ENCODE results near the gene ALS2CL.
"Not testable (repeated sequence)": the region's sequence is repeated elsewhere in the genome, so short reads cannot be mapped to it uniquely, and the experiment has no call there.

The ALS2CL gene

GRCh38 chr3:46704346-46704745, 10.9 kb upstream of the ALS2CL start:
- not testable (repeated sequence) for DNase-seq (ENCODE audit: low spot score)

DNA sequence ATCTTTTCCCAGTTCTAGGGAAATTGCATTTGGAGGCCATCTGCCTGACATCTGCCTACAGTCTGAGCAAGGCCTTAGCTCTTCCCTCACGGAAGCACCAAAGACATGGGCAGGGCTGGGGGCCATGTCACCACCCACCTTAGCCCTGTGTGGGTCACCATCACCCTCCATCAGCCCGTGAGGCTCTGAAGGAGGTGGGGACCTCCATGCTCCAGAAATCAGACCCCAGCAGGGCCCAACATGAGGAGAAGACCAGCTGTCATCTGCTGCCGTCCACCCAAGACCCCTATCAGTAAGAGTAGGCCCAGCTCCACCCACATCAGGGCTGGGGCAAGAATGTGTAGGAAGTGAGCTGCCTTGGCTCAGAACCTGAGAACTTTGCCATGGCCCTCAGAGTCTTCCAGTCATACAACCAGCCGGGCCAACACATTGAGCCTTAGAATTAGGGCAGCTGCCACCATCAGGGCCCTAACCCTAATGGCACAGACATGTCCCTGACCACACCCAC, 9.6 kb upstream of the ALS2CL start:
- DNase-seq (ENCODE audit: low spot score) = no peak

DNA sequence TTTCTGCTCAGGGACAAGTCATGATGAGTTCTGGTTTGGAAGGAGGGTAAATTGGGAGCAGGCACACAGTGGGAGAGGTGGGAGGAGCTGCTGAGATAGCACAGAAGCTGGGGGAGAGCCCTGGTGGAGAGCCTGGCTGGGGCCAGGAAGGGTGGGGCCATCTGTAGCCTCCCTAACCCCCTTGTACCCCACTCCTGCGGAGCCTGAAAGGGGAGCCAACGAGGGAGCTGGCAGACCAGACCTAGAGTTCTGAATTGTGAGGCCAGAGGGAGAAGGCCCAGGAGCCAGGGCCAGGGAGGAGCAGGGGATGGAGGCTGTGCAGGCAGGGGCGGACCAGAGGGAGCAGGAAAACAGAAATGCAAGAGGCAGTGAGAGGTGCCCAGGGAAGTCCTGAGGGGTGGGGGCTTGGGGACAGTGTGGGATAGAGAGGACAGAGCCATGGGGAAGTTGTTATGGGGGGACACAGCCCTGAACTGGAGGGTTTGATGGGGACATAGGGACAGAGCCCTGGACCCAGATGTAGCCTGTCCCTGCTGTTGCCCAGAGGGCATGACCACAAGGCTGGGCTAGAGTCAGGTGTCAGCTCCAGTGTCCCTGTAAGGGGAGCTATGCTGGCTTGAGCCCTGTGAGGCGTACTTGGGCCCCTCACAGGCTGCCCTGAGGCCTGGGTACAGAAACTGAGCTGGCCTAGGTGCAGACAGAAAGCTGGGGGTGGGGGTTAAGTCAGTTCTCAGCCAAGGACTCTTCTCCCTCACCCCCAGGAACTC, 8.9 kb upstream of the ALS2CL start:
- DNase-seq (ENCODE audit: low spot score) = no peak

DNA sequence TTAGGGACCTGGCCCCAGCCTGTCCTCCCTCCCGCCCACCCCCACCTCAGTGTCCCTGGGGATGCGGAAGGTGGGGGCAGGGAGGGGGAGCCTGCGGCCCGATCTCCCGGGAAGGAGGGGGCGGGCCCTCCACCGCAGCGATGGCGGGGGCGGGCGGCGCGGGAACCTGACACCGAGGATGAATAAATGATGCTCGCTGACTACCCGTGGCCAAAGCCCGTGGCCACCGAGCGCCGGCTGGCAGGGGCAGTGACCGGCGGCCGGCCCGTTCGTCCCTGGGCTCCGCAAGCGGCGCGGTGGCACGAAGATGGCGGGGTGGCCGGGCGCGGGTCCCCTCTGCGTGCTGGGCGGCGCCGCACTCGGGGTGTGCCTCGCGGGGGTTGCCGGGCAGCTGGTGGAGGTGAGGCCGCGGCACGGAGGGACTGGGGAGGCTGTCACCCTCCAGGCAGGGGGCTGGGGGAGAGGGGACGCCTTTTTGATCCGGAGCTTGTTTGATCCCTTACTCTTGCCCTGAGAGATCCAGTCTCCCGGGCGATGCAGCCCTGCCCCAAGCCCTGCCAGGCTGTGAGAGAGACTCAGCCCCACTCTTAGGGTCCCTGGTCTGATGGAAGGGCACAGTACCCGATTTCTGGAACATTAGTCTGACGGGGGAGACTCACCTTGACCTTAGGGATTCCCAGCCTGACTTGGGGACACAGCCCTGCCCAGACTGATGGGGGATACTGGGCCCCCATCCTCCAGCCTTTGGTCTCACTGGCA, 7.9 kb upstream of the ALS2CL start, which contains the start of gene TMIE:
Gene TMIE, plus strand, starts transcription at position 212 of the 759 bp plus-strand sequence. Its CDS starts 96 bp downstream, at position 308.
- no peak for DNase-seq (ENCODE audit: low spot score)

DNA sequence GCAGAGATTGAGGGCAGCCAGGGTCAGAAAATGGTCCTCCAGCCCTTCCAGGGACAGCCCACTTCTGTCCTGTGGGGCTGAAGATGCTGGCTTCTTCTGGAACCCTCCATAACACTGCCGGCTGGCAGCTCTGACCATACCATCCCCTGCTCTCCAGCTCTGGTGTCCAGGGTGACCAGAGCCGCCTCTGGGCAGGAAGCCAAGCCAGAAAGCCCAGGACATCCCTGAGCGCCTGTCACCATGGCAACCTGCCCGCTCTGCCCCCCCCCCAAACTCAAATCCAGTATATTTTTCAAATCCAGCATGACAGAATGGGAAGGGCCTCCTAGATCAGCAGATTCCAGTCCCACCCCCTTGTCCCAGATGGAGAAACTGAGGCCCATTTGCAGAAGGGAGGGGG, 7.3 kb upstream of the ALS2CL start:
- DNase-seq (ENCODE audit: low spot score) = peak; percentile 51

DNA sequence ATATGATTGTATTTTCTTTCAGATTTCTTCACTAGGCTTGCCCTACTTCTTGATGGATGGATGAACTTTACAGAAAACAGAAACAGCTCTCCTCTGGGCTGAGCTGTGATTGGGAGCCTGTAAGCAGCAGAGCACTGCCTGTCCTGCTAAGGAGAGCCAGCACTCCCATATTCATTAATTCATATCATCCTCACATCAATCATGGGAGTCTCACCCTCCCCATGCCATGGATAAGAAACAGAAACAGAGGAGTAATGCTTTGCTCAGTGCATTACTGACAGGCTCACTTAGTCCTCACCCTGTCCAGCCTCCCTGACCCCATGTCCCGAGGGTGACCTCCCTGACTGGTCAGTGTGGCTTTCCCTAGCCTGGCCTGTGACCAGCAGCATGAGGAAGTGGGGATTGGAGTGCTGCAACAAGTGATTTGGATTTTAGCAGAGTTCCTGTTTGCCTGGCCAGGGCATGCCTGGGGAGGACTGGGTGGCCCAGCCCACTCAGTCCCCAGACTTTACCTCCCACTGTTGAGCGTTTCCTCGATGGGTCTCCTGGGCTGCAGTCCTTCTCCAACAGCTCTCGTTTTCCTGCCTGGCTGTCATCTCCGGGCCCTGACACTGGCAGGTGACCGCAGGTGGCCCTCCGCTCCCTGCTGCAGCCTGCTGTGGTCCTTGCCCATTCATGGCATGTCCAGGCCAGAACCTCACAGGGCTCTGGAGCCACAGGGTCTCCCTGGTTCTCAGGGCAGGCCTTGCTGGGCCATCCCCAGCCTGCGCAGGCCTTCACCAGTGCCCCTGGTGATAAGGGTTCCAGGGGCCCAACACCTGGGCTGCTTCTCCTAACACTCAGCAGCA, 6.4 kb upstream of the ALS2CL start:
- peak; percentile 41 for DNase-seq (ENCODE audit: low spot score)

- no peak for DNase-seq (ENCODE audit: low spot score)
Measured at GRCh38 chr3:46695962-46696894, 2.7 kb upstream of the ALS2CL start.

DNA sequence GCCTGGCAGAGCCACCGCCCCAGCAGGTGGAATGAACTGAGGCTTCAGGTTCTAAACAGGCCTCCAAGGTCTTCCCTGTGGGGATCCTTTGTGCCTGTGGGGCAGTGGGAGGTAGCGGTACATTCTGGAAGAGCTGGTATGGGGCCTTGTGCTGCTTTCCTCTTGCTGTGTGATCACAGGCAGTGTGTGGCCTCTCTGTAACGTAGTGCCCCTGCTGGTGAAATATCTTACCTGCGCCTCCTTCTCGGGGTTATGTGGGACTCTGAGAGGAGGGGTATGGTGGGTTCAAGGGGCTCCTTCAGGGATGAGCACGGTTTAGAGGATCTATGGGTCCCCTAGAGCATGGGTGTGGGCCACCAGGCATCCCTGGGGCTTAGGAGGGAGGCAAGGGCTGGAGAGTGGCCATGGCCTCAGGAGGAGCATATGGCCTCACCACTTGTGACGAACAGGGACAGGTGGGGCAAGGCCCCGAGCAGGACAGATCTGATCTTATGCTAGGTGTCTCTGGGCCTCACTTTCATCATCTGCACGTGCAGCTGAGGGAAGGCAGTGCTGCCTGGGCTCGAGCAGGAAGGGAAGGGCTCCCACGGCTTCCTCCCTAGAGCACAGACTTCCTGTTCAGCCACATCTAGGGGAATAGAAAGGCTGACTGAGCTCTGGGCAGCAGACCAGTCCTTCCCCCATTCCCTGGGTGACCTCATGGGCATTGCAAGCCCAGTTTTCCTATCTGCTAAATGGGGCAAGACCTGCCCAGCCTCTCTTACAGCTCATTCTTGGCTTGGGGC, 1.9 kb upstream of the ALS2CL start:
- peak; percentile 26 for DNase-seq (ENCODE audit: low spot score)

GRCh38 chr3:46694520-46694919, 1.0 kb upstream of the ALS2CL start:
- no peak for DNase-seq (ENCODE audit: low spot score)

DNA sequence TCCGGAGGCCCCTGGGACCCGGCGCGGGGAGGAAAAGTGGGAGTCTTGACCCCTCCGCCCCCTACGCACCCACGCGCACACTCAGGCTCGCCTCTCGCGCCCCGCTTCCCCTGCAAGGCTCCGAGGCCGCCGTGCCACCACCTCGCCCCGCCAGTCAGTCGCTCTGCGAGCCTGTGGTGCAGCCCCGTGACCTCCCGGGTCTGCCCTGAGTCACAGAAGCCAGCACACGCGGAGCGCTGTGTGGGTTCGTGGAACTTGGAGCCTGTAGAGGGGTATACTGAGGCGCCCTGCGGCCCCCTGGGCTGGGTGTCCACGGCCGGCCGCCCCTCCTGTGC, 380 bp upstream of the ALS2CL start:
- no peak for DNase-seq (ENCODE audit: low spot score)

- DNase-seq (ENCODE audit: low spot score) = no peak
Measured at GRCh38 chr3:46692566-46692990, 901 bp downstream of the ALS2CL start.

GRCh38 chr3:46690798-46691197, 2.7 kb downstream of the ALS2CL start:
- no peak for DNase-seq (ENCODE audit: low spot score)

DNA sequence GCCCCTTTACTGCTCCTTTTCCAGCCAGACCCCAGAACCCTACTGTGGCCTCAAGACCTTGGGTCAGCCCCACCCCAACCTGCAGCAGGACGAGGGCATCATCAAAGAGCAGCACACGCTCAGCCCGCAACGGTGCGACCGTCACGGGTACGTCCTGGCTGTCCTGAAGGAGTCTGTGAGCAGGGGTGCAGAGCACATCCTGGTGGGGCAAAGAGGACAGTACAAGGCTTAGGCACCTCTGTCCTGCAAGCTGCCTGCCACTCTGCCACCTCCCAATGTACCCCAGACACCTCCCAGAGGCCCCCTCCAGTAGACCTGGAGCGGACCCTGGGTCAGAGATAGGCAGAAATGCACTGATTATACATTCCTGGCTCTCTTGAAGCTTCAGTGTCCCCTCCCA, 8.0 kb downstream of the ALS2CL start:
- no peak for DNase-seq (ENCODE audit: low spot score)

DNA sequence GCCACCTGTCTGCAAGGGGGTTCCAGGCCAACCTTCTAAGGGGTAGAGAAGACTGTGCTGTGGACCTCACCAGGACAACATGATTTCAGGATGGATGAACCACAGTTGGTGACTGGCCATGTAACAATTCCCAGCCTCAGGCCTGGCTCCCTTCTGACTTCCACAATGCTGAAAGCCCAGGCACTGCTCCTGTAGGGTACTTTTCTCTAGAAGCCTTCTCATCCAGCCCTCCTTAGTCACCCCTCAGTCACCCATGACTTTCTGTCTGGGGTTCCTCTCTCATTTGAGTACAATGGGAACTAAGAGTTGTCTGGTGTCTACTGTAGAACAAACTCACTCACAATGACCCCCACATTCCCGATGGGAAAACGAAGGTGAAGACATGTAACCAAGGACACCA, 8.6 kb downstream of the ALS2CL start:
- no peak for DNase-seq (ENCODE audit: low spot score)

DNA sequence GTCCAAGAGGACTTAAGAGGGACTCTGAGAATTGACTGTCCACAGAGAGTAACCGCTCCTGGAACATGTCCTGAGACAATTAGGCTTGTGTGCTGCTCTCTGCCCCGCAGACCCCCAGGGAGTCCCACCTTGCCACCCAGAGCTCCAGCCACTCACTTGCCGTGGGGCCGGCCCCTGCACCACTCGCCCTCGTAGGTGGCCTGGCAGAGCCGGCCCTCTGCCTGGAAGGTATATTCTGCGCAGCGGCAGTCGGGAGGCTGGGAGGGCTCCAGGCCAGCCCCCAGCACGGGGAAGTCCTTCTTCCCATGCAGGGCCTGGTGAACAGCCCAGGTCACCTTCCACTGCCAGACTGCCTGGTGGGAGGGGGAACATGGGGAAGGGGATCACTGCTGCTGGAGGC, 10.5 kb downstream of the ALS2CL start:
- DNase-seq (ENCODE audit: low spot score) = no peak

GRCh38 chr3:46681856-46682540, 11.5 kb downstream of the ALS2CL start:
- DNase-seq (ENCODE audit: low spot score) = no peak

GRCh38 chr3:46681387-46681786, 12.1 kb downstream of the ALS2CL start:
- DNase-seq (ENCODE audit: low spot score) = no peak

- DNase-seq (ENCODE audit: low spot score) = no peak
Measured at GRCh38 chr3:46680298-46680826, 13.1 kb downstream of the ALS2CL start.

GRCh38 chr3:46679681-46680080, 13.8 kb downstream of the ALS2CL start:
- no peak for DNase-seq (ENCODE audit: low spot score)

- DNase-seq (ENCODE audit: low spot score) = no peak
Measured at GRCh38 chr3:46678280-46678679, 15.2 kb downstream of the ALS2CL start.
